Parathyroid adenoma (tissue), 2 donors: ENCODE measurements around the gene HTR1E.
"Not testable (repeated sequence)": the region's sequence is repeated elsewhere in the genome, so short reads cannot be mapped to it uniquely, and the experiment has no call there.

Experiments used
- H2AFZ ChIP-seq: fragments of 300-600 bp; sonication (generic); one replicate; pipeline ENCODE4 v1.7.0; 2017; ENCODE audit warnings: antibody characterized with exemption, mild to moderate bottlenecking
- H3K27ac ChIP-seq: fragments of 300-600 bp; sonication (generic); one replicate; pipeline ENCODE4 v1.7.0; 2017
- H3K27me3 ChIP-seq: fragments of 300-600 bp; sonication (generic); one replicate; pipeline ENCODE4 v1.7.0; 2017; ENCODE audit warnings: low read length; ENCODE audit not compliant: control insufficient read depth, insufficient read depth
- H3K36me3 ChIP-seq: fragments of 300-600 bp; sonication (generic); one replicate; pipeline ENCODE4 v1.7.0; 2017; ENCODE audit warnings: low read length; ENCODE audit not compliant: control insufficient read depth, insufficient read depth
- H3K4me1 ChIP-seq: fragments of 300-600 bp; sonication (generic); one replicate; pipeline ENCODE4 v1.7.0; 2017; ENCODE audit warnings: control low read depth
- H3K4me2 ChIP-seq: fragments of 300-600 bp; sonication (generic); one replicate; pipeline ENCODE4 v1.7.0; 2017; ENCODE audit warnings: low read length
- H3K4me3 ChIP-seq: fragments of 300-600 bp; sonication (generic); one replicate; pipeline ENCODE4 v1.7.0; 2017; ENCODE audit warnings: low read depth, low read length
- H3K79me2 ChIP-seq: fragments of 300-600 bp; sonication (generic); one replicate; pipeline ENCODE4 v1.7.0; 2017; ENCODE audit warnings: control low read depth
- H3K9ac ChIP-seq: fragments of 300-600 bp; sonication (generic); one replicate; pipeline ENCODE4 v1.7.0; 2017; ENCODE audit warnings: mild to moderate bottlenecking
- H3K9me3 ChIP-seq: fragments of 300-600 bp; sonication (generic); one replicate; pipeline ENCODE4 v1.7.0; 2017; ENCODE audit warnings: low read length; ENCODE audit not compliant: control insufficient read depth
- TF ChIP-seq, protein P1 (sequence below): fragments of 300-600 bp; sonication (generic); IDR thresholded peaks from one replicate; pipeline ENCODE4 v1.7.0; 2017; ENCODE audit warnings: antibody characterized with exemption, mild to moderate bottlenecking
- donor health status: primary hyperparathyroidism.

HTR1E gene

GRCh38 chr6:86978251-86978650, 40.9 kb downstream of the HTR1E start:
- Histone ChIP-seq H3K36me3 (no peaks in the 10 kb centered on the region), H3K27me3 (no peaks in the 10 kb centered on the region), H3K27ac (no peak overlapping the region), H3K9ac (no peak overlapping the region), H2AFZ (no peak overlapping the region), H3K4me2 (no peak overlapping the region), H3K79me2 (no peaks in the 10 kb centered on the region), H3K4me3 (no peak overlapping the region), H3K4me1 (no peaks in the 10 kb centered on the region), H3K9me3 (no peaks in the 10 kb centered on the region)
- TF ChIP-seq, protein P1, sequence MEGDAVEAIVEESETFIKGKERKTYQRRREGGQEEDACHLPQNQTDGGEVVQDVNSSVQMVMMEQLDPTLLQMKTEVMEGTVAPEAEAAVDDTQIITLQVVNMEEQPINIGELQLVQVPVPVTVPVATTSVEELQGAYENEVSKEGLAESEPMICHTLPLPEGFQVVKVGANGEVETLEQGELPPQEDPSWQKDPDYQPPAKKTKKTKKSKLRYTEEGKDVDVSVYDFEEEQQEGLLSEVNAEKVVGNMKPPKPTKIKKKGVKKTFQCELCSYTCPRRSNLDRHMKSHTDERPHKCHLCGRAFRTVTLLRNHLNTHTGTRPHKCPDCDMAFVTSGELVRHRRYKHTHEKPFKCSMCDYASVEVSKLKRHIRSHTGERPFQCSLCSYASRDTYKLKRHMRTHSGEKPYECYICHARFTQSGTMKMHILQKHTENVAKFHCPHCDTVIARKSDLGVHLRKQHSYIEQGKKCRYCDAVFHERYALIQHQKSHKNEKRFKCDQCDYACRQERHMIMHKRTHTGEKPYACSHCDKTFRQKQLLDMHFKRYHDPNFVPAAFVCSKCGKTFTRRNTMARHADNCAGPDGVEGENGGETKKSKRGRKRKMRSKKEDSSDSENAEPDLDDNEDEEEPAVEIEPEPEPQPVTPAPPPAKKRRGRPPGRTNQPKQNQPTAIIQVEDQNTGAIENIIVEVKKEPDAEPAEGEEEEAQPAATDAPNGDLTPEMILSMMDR: no peak

DNA sequence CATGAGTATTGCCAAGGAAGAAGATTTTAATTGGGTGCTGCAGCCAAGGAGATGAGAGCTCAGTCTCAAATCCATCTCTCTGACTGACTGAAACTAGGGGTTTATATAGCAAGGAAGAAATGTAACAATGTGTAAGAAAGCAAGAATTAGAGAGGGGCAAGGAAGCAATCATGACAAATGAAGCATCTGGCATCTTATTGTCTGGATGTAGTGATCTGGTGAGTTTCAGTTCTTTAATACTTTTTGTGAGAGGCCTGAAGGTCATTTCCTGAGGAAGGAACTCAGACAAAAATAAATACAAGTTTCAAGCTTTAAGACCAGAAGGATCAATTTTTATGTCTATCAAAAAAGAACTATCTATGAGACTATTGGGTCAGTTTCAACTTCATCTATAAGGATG, 64.2 kb downstream of the HTR1E start:
- Histone ChIP-seq H3K9me3 (no peaks in the 10 kb centered on the region), H3K4me3 (no peak overlapping the region), H3K79me2 (no peaks in the 10 kb centered on the region), H3K27me3 (no peaks in the 10 kb centered on the region), H3K9ac (no peak overlapping the region), H3K4me1 (no peaks in the 10 kb centered on the region), H3K36me3 (no peaks in the 10 kb centered on the region), H3K4me2 (no peak overlapping the region), H3K27ac (no peak overlapping the region), H2AFZ (no peak overlapping the region)
- TF ChIP-seq, protein P1: no peak

GRCh38 chr6:87002391-87002790, 65.1 kb downstream of the HTR1E start:
- not testable (repeated sequence) for H3K79me2 ChIP-seq, H3K27me3 ChIP-seq, H3K9me3 ChIP-seq, H3K4me1 ChIP-seq, H3K4me2 ChIP-seq, H2AFZ ChIP-seq, H3K9ac ChIP-seq, H3K4me3 ChIP-seq, H3K36me3 ChIP-seq, H3K27ac ChIP-seq

- not testable (repeated sequence) for H3K4me2 ChIP-seq, H3K79me2 ChIP-seq, H3K27ac ChIP-seq, H3K36me3 ChIP-seq, H3K9ac ChIP-seq, H3K4me1 ChIP-seq, H3K9me3 ChIP-seq, H3K4me3 ChIP-seq, H2AFZ ChIP-seq, H3K27me3 ChIP-seq
These were observed 69.2 kb downstream of the HTR1E start for GRCh38 chr6:87006541-87006940.

- H3K4me2 ChIP-seq, H3K4me3 ChIP-seq, H3K4me1 ChIP-seq, H3K9ac ChIP-seq, H2AFZ ChIP-seq, H3K36me3 ChIP-seq, H3K9me3 ChIP-seq, H3K79me2 ChIP-seq, H3K27me3 ChIP-seq, H3K27ac ChIP-seq: not testable (repeated sequence)
These were observed 72.3 kb downstream of the HTR1E start for GRCh38 chr6:87009581-87009980.

- Histone ChIP-seq H3K36me3 (no peaks in the 10 kb centered on the region), H3K27ac (no peak overlapping the region), H3K9me3 (no peaks in the 10 kb centered on the region), H3K4me3 (no peak overlapping the region), H3K9ac (no peak overlapping the region), H3K27me3 (no peaks in the 10 kb centered on the region), H3K4me2 (no peak overlapping the region), H3K79me2 (no peaks in the 10 kb centered on the region), H3K4me1 (no peaks in the 10 kb centered on the region), H2AFZ (no peak overlapping the region)
- TF ChIP-seq, protein P1: no peak
These were observed 74.7 kb downstream of the HTR1E start for GRCh38 chr6:87012035-87012434.
